H1 (cell line): ENCODE data around the gene DCTN5. TPM values are rescaled to one million over a fixed set of nuclear protein-coding genes. Genes with fewer than 3 reads are reported as not detected.

Source experiments
- CTCF ChIA-PET: fragments of 300-600 bp; sonication (Branson Sonifier 250); formaldehyde crosslinking; loops from one replicate; lab custom pipeline; 2021; ENCODE audit not compliant: partially characterized antibody; lab: Charles Lee
- POLR2A ChIA-PET: fragments of 300-600 bp; sonication (Branson Sonifier 250); formaldehyde crosslinking; loops from one replicate; lab custom pipeline; 2021; ENCODE audit warnings: inconsistent platforms; ENCODE audit not compliant: partially characterized antibody; lab: Charles Lee
- DNase-seq, 2 experiments: peaks; one replicate each; pipeline versions ENCODE4 v3.0.0 to v3.0.0-alpha.2; 2010 to 2022; ENCODE audit warnings: low spot score in 2 of 2, low read depth in 1 of 2, mixed read lengths in 1 of 2
- FAIRE-seq: peaks from 2 replicates; lab custom pipeline; 2011; peaks lifted over from hg19 to GRCh38; lab: Jason Lieb, UNC
- H2AFZ ChIP-seq: 2 replicates; pipeline ENCODE4 v1.8.1; 2012; ENCODE audit warnings: low read length, inconsistent platforms
- H2AK5ac ChIP-seq: 2 replicates; pipeline ENCODE4 v1.6.1; 2013; ENCODE audit warnings: low read depth, low read length
- H2BK120ac ChIP-seq: replicated peaks from 2 replicates; pipeline ENCODE3; 2013; ENCODE audit warnings: low read depth, low read length, inconsistent platforms
- H2BK12ac ChIP-seq: 2 replicates; pipeline ENCODE4 v1.6.1; 2013; ENCODE audit warnings: low read depth, low read length
- H2BK15ac ChIP-seq: 2 replicates; pipeline ENCODE4 v1.6.1; 2013; ENCODE audit warnings: low read length
- H2BK20ac ChIP-seq: 2 replicates; pipeline ENCODE4 v1.6.1; 2013; ENCODE audit warnings: low read length
- H2BK5ac ChIP-seq: 2 replicates; pipeline ENCODE4 v1.6.1; 2013; ENCODE audit warnings: low read depth, low read length
- H3K14ac ChIP-seq: 2 replicates; pipeline ENCODE4 v1.6.1; 2013; ENCODE audit warnings: inconsistent platforms; ENCODE audit not compliant: insufficient read length
- H3K18ac ChIP-seq: 2 replicates; pipeline ENCODE4 v1.6.1; 2013; ENCODE audit warnings: low read length; ENCODE audit errors: extremely low read depth
- H3K23ac ChIP-seq: 2 replicates; pipeline ENCODE4 v1.6.1; 2013; ENCODE audit warnings: inconsistent platforms; ENCODE audit not compliant: insufficient read length
- H3K23me2 ChIP-seq: 2 replicates; pipeline ENCODE4 v1.6.1; 2013; ENCODE audit warnings: low read depth, low read length
- H3K27ac ChIP-seq: 2 replicates; pipeline ENCODE4 v1.6.1; 2011; ENCODE audit warnings: low read depth, low read length, inconsistent platforms
- H3K27me3 ChIP-seq, 4 experiments: replicated peaks in 1 of 4; 1 replicate in 1 of 4; 2 replicates in 3 of 4; pipeline versions ENCODE4 v1.6.1 to v1.8.1; 2011 to 2013; ENCODE audit warnings: low read length in 3 of 4, mild to moderate bottlenecking in 3 of 4, inconsistent platforms in 2 of 4, mixed read lengths in 2 of 4, moderate library complexity in 1 of 4; ENCODE audit not compliant: control insufficient read depth in 3 of 4, insufficient read depth in 3 of 4; ENCODE audit errors: extremely low read depth in 1 of 4
- H3K36me3 ChIP-seq, 4 experiments: 2 replicates each; pipeline versions ENCODE4 v1.6.1 to v1.8.1; 2011 to 2013; ENCODE audit warnings: mild to moderate bottlenecking in 4 of 4, low read length in 3 of 4, moderate library complexity in 2 of 4, control low read depth in 1 of 4, inconsistent platforms in 1 of 4; ENCODE audit not compliant: insufficient read depth in 4 of 4, control insufficient read depth in 2 of 4
- H3K4ac ChIP-seq: replicated peaks from 2 replicates; pipeline ENCODE3; 2013; ENCODE audit warnings: low read length, low read depth, mixed read lengths, inconsistent platforms; ENCODE audit not compliant: insufficient read length
- H3K4me1 ChIP-seq, 4 experiments: replicated peaks in 1 of 4; 1 replicate in 1 of 4; 2 replicates in 3 of 4; pipeline versions ENCODE4 v1.6.1 to v1.8.1; 2011 to 2013; ENCODE audit warnings: low read length in 3 of 4, inconsistent platforms in 2 of 4, mixed read lengths in 1 of 4; ENCODE audit not compliant: insufficient read depth in 4 of 4, control insufficient read depth in 3 of 4
- H3K4me2 ChIP-seq, 2 experiments: 2 replicates each; pipeline versions ENCODE4 v1.6.1 to v1.8.1; 2011 to 2013; ENCODE audit warnings: low read depth in 2 of 2, low read length in 2 of 2, control low read depth in 1 of 2, inconsistent platforms in 1 of 2, mild to moderate bottlenecking in 1 of 2; ENCODE audit not compliant: insufficient read depth in 1 of 2
- H3K4me3 ChIP-seq, 4 experiments: fragments of 200-600, 300-600 bp in 1 of 4; sonication (generic), shearing (Covaris generic), sonication (Bioruptor Twin) in 1 of 4; 2 replicates each; pipeline versions ENCODE4 v1.5.1 to v1.8.1; 2011 to 2016; ENCODE audit warnings: low read length in 4 of 4, low read depth in 3 of 4, control low read depth in 2 of 4, inconsistent platforms in 2 of 4, mild to moderate bottlenecking in 2 of 4, mixed read lengths in 1 of 4, moderate library complexity in 1 of 4; ENCODE audit not compliant: insufficient read depth in 2 of 4; ENCODE audit errors: extremely low read depth in 1 of 4
- H3K56ac ChIP-seq: replicated peaks from 2 replicates; pipeline ENCODE3; 2013; ENCODE audit warnings: low read depth, mild to moderate bottlenecking, mixed read lengths, low read length, inconsistent platforms; ENCODE audit not compliant: insufficient read length
- H3K79me1 ChIP-seq: 2 replicates; pipeline ENCODE4 v1.6.1; 2013; ENCODE audit warnings: low read depth, low read length, control low read depth
- H3K79me2 ChIP-seq, 2 experiments: 2 replicates each; pipeline versions ENCODE4 v1.6.1 to v1.8.1; 2012 to 2013; ENCODE audit warnings: low read length in 2 of 2, mild to moderate bottlenecking in 2 of 2, inconsistent platforms in 1 of 2; ENCODE audit not compliant: insufficient read depth in 2 of 2, control insufficient read depth in 1 of 2
- H3K9ac ChIP-seq, 4 experiments: replicated peaks in 1 of 4; 1 replicate in 1 of 4; 2 replicates in 3 of 4; pipeline versions ENCODE4 v1.6.1 to v1.8.1; 2011 to 2013; ENCODE audit warnings: low read depth in 3 of 4, low read length in 3 of 4, control low read depth in 2 of 4, mild to moderate bottlenecking in 2 of 4, moderate library complexity in 2 of 4, inconsistent platforms in 1 of 4; ENCODE audit errors: extremely low read depth in 1 of 4
- H3K9me3 ChIP-seq, 2 experiments: 2 replicates each; pipeline versions ENCODE4 v1.6.1 to v1.8.1; 2012 to 2013; ENCODE audit warnings: mild to moderate bottlenecking in 2 of 2, moderate library complexity in 2 of 2, control low read depth in 1 of 2, inconsistent platforms in 1 of 2, low read depth in 1 of 2, low read length in 1 of 2, mixed read lengths in 1 of 2; ENCODE audit not compliant: insufficient read depth in 2 of 2
- H4K20me1 ChIP-seq, 2 experiments: replicated peaks in 1 of 2; 2 replicates each; pipeline versions ENCODE3 to v1.8.1; 2011 to 2013; ENCODE audit warnings: inconsistent platforms in 2 of 2, low read length in 2 of 2, mild to moderate bottlenecking in 1 of 2; ENCODE audit not compliant: insufficient read depth in 2 of 2, control insufficient read depth in 1 of 2
- H4K5ac ChIP-seq: 2 replicates; pipeline ENCODE4 v1.6.1; 2013; ENCODE audit warnings: low read length, low read depth, mixed read lengths, inconsistent platforms; ENCODE audit not compliant: insufficient read length
- H4K8ac ChIP-seq: 2 replicates; pipeline ENCODE4 v1.8.0; 2013; ENCODE audit warnings: mild to moderate bottlenecking, moderate library complexity, low read length, inconsistent platforms; ENCODE audit not compliant: insufficient read depth; ENCODE audit errors: extremely low read depth
- H4K91ac ChIP-seq: replicated peaks from 2 replicates; pipeline ENCODE3; 2013; ENCODE audit warnings: low read length, mixed read lengths, inconsistent platforms; ENCODE audit not compliant: insufficient read length
- ATF2 ChIP-seq: IDR thresholded peaks from 2 replicates; pipeline ENCODE4 v1.6.1; 2012; ENCODE audit warnings: low read length, inconsistent platforms
- E2F6 ChIP-seq: IDR thresholded peaks from 2 replicates; pipeline ENCODE4 v1.6.1; 2012; ENCODE audit warnings: inconsistent platforms
- EP300 ChIP-seq, 2 experiments: IDR thresholded peaks; 1 replicate in 1 of 2; 2 replicates in 1 of 2; pipeline ENCODE4 v1.6.1; 2011 to 2012; ENCODE audit warnings: low read depth in 2 of 2, low read length in 2 of 2, mild to moderate bottlenecking in 2 of 2, borderline replicate concordance in 1 of 2, inconsistent platforms in 1 of 2, moderate library complexity in 1 of 2
- HDAC2 ChIP-seq, 2 experiments: fragments of 300-600 bp in 1 of 2; sonication (generic) in 1 of 2; IDR thresholded peaks; 2 replicates each; pipeline ENCODE4 v1.6.1; 2011 to 2012; ENCODE audit warnings: low read depth in 2 of 2, low read length in 2 of 2, mild to moderate bottlenecking in 2 of 2, moderate library complexity in 2 of 2, borderline replicate concordance in 1 of 2, inconsistent platforms in 1 of 2
- JUND ChIP-seq: IDR thresholded peaks from 2 replicates; pipeline ENCODE4 v1.6.1; 2011; ENCODE audit warnings: mild to moderate bottlenecking, improper control_type of control experiment, low read length
- MAFK ChIP-seq: IDR thresholded peaks from 2 replicates; pipeline ENCODE4 v1.6.1; 2012; ENCODE audit warnings: low read depth, mild to moderate bottlenecking, improper control_type of control experiment, low read length
- POU5F1 ChIP-seq: IDR thresholded peaks from 2 replicates; pipeline ENCODE4 v1.6.1; 2011; ENCODE audit warnings: low read depth, mild to moderate bottlenecking, low read length, moderate library complexity
- SP2 ChIP-seq: IDR thresholded peaks from 2 replicates; pipeline ENCODE4 v1.6.1; 2012; ENCODE audit warnings: mild to moderate bottlenecking, low read length, inconsistent platforms
- SUZ12 ChIP-seq: fragments of 200-600 bp; sonication (generic); IDR thresholded peaks from 2 replicates; pipeline ENCODE4 v1.6.1; 2012; ENCODE audit warnings: mild to moderate bottlenecking, inconsistent platforms, low read length, moderate library complexity, mixed read lengths
- WGBS, 2 experiments: shearing (Covaris generic) in 1 of 2; methylation state at CpG; one replicate each; pipeline versions ENCODE4 v1.1.6 to v1.1.7; 2013 to 2015; ENCODE audit warnings: low lambda C conversion rate in 2 of 2, mixed read lengths in 2 of 2, inconsistent platforms in 1 of 2, low coverage in 1 of 2, missing lambda C conversion rate in 1 of 2; ENCODE audit not compliant: insufficient replicate concordance in 2 of 2, insufficient coverage in 1 of 2, insufficient read length in 1 of 2; ENCODE audit errors: extremely low coverage in 1 of 2, missing lambda C conversion rate in 1 of 2; 5-methylcytosine and 5-hydroxymethylcytosine counted together
- polyA plus RNA-seq, 7 experiments: library from polyadenylated mRNA; depleted of rRNA in 3 of 7; stranded (reverse) in 5 of 7; unstranded in 2 of 7; fragments of >200 nt in 5 of 7; fragments of 200-250 nt in 2 of 7; gene quantifications; 1 replicate in 5 of 7; 2 replicates in 1 of 7; 4 replicates in 1 of 7; pipeline versions ENCODE4 v1.2.1 to v1.2.3, GENCODE V29; 2011 to 2013; ENCODE audit warnings: missing spikeins in 2 of 7, mixed read lengths in 2 of 7
- total RNA-seq: library from RNA; stranded (reverse); fragmentation: NEBNext Ultra II Directional; extraction: Animal tissue kit (Norgen Biotek cat#: 25700); gene quantifications from 2 replicates; pipeline ENCODE4 v1.2.1, GENCODE V29; 2021

Gene DCTN5
- total and polyA plus RNA-seq, 2 of the 8 experiments (the other 6 are each of a cell fraction or from before 2014, with no cell fraction given): 36.0 to 74.0 TPM

GRCh38 chr16:23705517-23705902, 64.2 kb downstream of the DCTN5 start:
- no peak overlapping the region for H3K27ac ChIP-seq
- H4K5ac ChIP-seq: no peak overlapping the region
- no peak overlapping the region for H2BK5ac ChIP-seq
- H3K18ac ChIP-seq: no peak overlapping the region
- no peak overlapping the region for H2BK20ac ChIP-seq
- no peak overlapping the region for H3K14ac ChIP-seq
- H2AK5ac ChIP-seq: no peak overlapping the region
- no peak for FAIRE-seq
- H3K4me1 ChIP-seq: peaks cover 0 to 5% (median 3%) of the 10 kb centered on the region in 4 experiments; a peak in 5 of 7 replicates
- H3K79me1 ChIP-seq: no peaks in the 10 kb centered on the region
- no peaks in the 10 kb centered on the region for H3K23me2 ChIP-seq
- H2AFZ ChIP-seq: no peak overlapping the region
- no peak overlapping the region for H2BK120ac ChIP-seq
- no peak overlapping the region for H4K91ac ChIP-seq
- no peak overlapping the region for H2BK15ac ChIP-seq
- H3K9ac ChIP-seq: no peak overlapping the region
- H2BK12ac ChIP-seq: no peak overlapping the region
- ChIA-PET POLR2A (interaction anchor here (1.1 kb wide), 1 partner anchor 27 kb away, joined by 3 read pairs; the partner anchor contains the start of gene PLK1), CTCF (no interaction called here)
- H3K4ac ChIP-seq: no peak overlapping the region
- H3K4me2 ChIP-seq: no peak overlapping the region
- H4K20me1 ChIP-seq: no peaks in the 10 kb centered on the region
- no peaks in the 10 kb centered on the region for H3K79me2 ChIP-seq
- H3K4me3 ChIP-seq: no peak overlapping the region
- no peaks in the 10 kb centered on the region for H3K36me3 ChIP-seq
- TF ChIP-seq E2F6 (no peak), SUZ12 (no peak), ATF2 (no peak), EP300 (IDR thresholded peaks at IDR 0.05; ENCODE audit: borderline replicate concordance in 1 of 2, low read depth in 2 of 2, low read length in 2 of 2) (no peak), POU5F1 (no peak), JUND (no peak), HDAC2 (IDR thresholded peaks at IDR 0.05; ENCODE audit: borderline replicate concordance in 1 of 2, low read depth in 2 of 2, low read length in 2 of 2) (no peak), SP2 (no peak), MAFK (no peak)
- TF ChIP-seq, all 59 proteins: peak for 0
- Histone ChIP-seq H3K27me3 (no peaks in the 10 kb centered on the region), H3K9me3 (peaks cover 8% of the 10 kb centered on the region in 2 experiments; a peak in 2 of 4 replicates), H3K23ac (no peak overlapping the region), H4K8ac (no peak overlapping the region), H3K56ac (no peak overlapping the region)
- WGBS, 2 experiments: 100% methylated on average over 2 of the region's 2 CpGs; no CpG with 5 or more reads in 1 of the 2 experiments
- no peak for DNase-seq
